ENCODE data around the gene TAS2R38. TPM values are rescaled to one million over a fixed set of nuclear protein-coding genes. Genes with fewer than 3 reads are reported as not detected.

TAS2R38 gene
- total RNA-seq, 1 experiment from 2014 or later, result not detected

DNA sequence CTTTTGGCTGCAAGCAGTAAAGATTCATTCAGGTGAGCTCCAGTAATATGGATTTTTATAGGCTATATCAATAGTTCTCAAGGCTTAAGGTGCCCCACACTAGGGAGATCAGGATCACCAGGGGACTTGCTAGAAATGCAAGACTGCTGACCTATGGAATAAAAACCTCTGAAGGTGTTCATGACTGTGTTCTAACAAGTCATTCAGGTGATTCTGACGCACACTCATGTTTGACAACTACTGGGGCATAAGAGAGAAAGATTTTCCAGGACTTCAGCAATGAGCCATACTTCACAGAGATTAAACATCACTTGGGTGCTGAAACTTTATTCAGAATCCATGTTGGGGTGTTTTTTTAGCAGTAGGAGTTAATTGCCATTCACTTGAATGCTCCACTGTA is 4.8 kb upstream of the TAS2R38 start:
- H3K27me3 ChIP-seq (ENCODE audit: insufficient read depth, low read length), result no peaks in the 10 kb centered on the region
- no peak for ATAC-seq
- RAD21 ChIA-PET (ENCODE audit: low non-redundant PET in 1 of 2, low total read pairs in 2 of 2, uncharacterized antibody in 2 of 2, unreplicated experiment in 2 of 2), result no interaction called here
- intact Hi-C loops (cut with micrococcal nuclease), result loop anchor here (5.0 kb wide), 1 partner anchor 326 kb away; no protein-coding TSS in a partner anchor
- BruUV-seq (replicated peaks), result no TSS peak
- H3K4me3 ChIP-seq (replicated peaks in 1 of 2; ENCODE audit: low read depth in 1 of 2, low read length in 2 of 2), result no peak overlapping the region
- no peaks in the 10 kb centered on the region for H3K9me3 ChIP-seq (ENCODE audit: control insufficient read depth in 1 of 2, insufficient read depth in 1 of 2, low read depth in 1 of 2, low read length in 2 of 2)
- TF ChIP-seq YY1 (IDR thresholded peaks at IDR 0.05; ENCODE audit: extremely low read depth, insufficient replicate concordance, low read depth, low read length), result no peak
- TF ChIP-seq SIN3A (IDR thresholded peaks at IDR 0.05; ENCODE audit: low read depth), result no peak
- TF ChIP-seq, protein P1, sequence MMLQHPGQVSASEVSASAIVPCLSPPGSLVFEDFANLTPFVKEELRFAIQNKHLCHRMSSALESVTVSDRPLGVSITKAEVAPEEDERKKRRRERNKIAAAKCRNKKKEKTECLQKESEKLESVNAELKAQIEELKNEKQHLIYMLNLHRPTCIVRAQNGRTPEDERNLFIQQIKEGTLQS (IDR thresholded peaks at IDR 0.05), result no peak
- no peak for TF ChIP-seq JUND (IDR thresholded peaks at IDR 0.05)
- no peak for TF ChIP-seq RAD21 (IDR thresholded peaks at IDR 0.05; ENCODE audit: low read depth)
- no peak for TF ChIP-seq ZNF274 (IDR thresholded peaks at IDR 0.05; ENCODE audit: low read depth, low read length)
- no peak for TF ChIP-seq FOSL1 (IDR thresholded peaks at IDR 0.05; ENCODE audit: low read depth)
- TF ChIP-seq, protein P2, sequence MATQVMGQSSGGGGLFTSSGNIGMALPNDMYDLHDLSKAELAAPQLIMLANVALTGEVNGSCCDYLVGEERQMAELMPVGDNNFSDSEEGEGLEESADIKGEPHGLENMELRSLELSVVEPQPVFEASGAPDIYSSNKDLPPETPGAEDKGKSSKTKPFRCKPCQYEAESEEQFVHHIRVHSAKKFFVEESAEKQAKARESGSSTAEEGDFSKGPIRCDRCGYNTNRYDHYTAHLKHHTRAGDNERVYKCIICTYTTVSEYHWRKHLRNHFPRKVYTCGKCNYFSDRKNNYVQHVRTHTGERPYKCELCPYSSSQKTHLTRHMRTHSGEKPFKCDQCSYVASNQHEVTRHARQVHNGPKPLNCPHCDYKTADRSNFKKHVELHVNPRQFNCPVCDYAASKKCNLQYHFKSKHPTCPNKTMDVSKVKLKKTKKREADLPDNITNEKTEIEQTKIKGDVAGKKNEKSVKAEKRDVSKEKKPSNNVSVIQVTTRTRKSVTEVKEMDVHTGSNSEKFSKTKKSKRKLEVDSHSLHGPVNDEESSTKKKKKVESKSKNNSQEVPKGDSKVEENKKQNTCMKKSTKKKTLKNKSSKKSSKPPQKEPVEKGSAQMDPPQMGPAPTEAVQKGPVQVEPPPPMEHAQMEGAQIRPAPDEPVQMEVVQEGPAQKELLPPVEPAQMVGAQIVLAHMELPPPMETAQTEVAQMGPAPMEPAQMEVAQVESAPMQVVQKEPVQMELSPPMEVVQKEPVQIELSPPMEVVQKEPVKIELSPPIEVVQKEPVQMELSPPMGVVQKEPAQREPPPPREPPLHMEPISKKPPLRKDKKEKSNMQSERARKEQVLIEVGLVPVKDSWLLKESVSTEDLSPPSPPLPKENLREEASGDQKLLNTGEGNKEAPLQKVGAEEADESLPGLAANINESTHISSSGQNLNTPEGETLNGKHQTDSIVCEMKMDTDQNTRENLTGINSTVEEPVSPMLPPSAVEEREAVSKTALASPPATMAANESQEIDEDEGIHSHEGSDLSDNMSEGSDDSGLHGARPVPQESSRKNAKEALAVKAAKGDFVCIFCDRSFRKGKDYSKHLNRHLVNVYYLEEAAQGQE (IDR thresholded peaks at IDR 0.05; ENCODE audit: low read depth), result no peak
- TF ChIP-seq, protein P3, sequence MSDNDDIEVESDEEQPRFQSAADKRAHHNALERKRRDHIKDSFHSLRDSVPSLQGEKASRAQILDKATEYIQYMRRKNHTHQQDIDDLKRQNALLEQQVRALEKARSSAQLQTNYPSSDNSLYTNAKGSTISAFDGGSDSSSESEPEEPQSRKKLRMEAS (IDR thresholded peaks at IDR 0.05), result no peak
- TF ChIP-seq CBX3 (IDR thresholded peaks at IDR 0.05; ENCODE audit: low read depth), result no peak
- TF ChIP-seq EZH2phosphoT487 (IDR thresholded peaks at IDR 0.05; ENCODE audit: borderline replicate concordance), result no peak
- no peak for TF ChIP-seq SP1 (IDR thresholded peaks at IDR 0.05; ENCODE audit: low read depth)
- no peak for TF ChIP-seq TCF7L2 (IDR thresholded peaks at IDR 0.05; ENCODE audit: borderline replicate concordance, extremely low read depth, insufficient read depth, insufficient read length)
- no peak for TF ChIP-seq POLR2A (IDR thresholded peaks at IDR 0.05; ENCODE audit: borderline replicate concordance, extremely low read depth, insufficient read depth, insufficient read length)
- CTCF ChIA-PET, result no interaction called here
- H4K20me1 ChIP-seq (ENCODE audit: insufficient read depth), result no peaks in the 10 kb centered on the region
- H3K9me2 ChIP-seq (ENCODE audit: insufficient read depth), result no peaks in the 10 kb centered on the region
- no peak overlapping the region for H3K4me2 ChIP-seq (ENCODE audit: low read length)
- no peak overlapping the region for H3K27ac ChIP-seq (ENCODE audit: low read depth, low read length)
- no peaks in the 10 kb centered on the region for H3K79me2 ChIP-seq (ENCODE audit: insufficient read depth, low read length)
- peaks cover 0 to 5% of the 10 kb centered on the region in 2 experiments; a peak in 2 of 4 replicates for H3K4me1 ChIP-seq (ENCODE audit: control insufficient read depth in 1 of 2, insufficient read depth in 2 of 2, low read length in 2 of 2)
- H2AFZ ChIP-seq (ENCODE audit: low read depth, low read length, poor library complexity, severe bottlenecking), result no peak overlapping the region
- no peak overlapping the region for H3K9ac ChIP-seq (ENCODE audit: low read length)
- POLR2A ChIA-PET, result no interaction called here
- no peaks in the 10 kb centered on the region for H3K36me3 ChIP-seq (ENCODE audit: control insufficient read depth in 1 of 2, insufficient read depth in 2 of 2, low read length in 2 of 2)
- no peak for DNase-seq (ENCODE audit: low read depth, low spot score)

All from HCT116 (cell line).